ENCODE data around the gene WWOX. TPM values are rescaled to one million over a fixed set of nuclear protein-coding genes. Genes with fewer than 3 reads are reported as not detected.

Gene WWOX
- total and polyA plus RNA-seq, 2 of the 8 experiments (the other 6 are each of a cell fraction or from before 2014, with no cell fraction given): 5.4 to 16.7 TPM

GRCh38 chr16:79121906-79122305 lies 1022.5 kb downstream of the WWOX start (continued):
- no peak for TF ChIP-seq CHD7 (IDR thresholded peaks at IDR 0.05; ENCODE audit: insufficient replicate concordance, low read length)
- no peak for TF ChIP-seq SP2 (IDR thresholded peaks at IDR 0.05; ENCODE audit: low read length)
- no peak for TF ChIP-seq RAD21 (IDR thresholded peaks at IDR 0.05 in 1 of 2, conservative IDR thresholded peaks at IDR 0.05 in 1 of 2; ENCODE audit: low read depth in 2 of 2, low read length in 2 of 2)
- no peak for TF ChIP-seq ASH2L (IDR thresholded peaks at IDR 0.05; ENCODE audit: low read length)
- no peak for TF ChIP-seq JUN (IDR thresholded peaks at IDR 0.05; ENCODE audit: low read depth, low read length)
- no peak for TF ChIP-seq KDM1A (IDR thresholded peaks at IDR 0.05; ENCODE audit: borderline replicate concordance, low read length)
- TF ChIP-seq SAP30 (IDR thresholded peaks at IDR 0.05; ENCODE audit: insufficient read depth, insufficient replicate concordance, low read length): no peak

All from H1 (cell line).